Epithelial cell of esophagus (primary cell): ENCODE measurements around the gene PELI2.
A peak's percentile ranks its signal among the peaks of the same experiment; 100 is the strongest.

Experiments used
- DNase-seq: peaks from one replicate; pipeline ENCODE4 v3.0.0; 2010; ENCODE audit warnings: low read depth
- H3K4me3 ChIP-seq: 2 replicates; pipeline ENCODE4 v1.5.1; 2011; ENCODE audit warnings: mild to moderate bottlenecking, low read length, control low read depth
- TF ChIP-seq, protein P1 (sequence below): IDR thresholded peaks from 2 replicates; pipeline ENCODE4 v1.5.1; 2011; ENCODE audit warnings: low read depth, mild to moderate bottlenecking, low read length, control low read depth, inconsistent platforms; ENCODE audit not compliant: insufficient read depth; ENCODE audit errors: missing control alignments

PELI2 gene

DNA sequence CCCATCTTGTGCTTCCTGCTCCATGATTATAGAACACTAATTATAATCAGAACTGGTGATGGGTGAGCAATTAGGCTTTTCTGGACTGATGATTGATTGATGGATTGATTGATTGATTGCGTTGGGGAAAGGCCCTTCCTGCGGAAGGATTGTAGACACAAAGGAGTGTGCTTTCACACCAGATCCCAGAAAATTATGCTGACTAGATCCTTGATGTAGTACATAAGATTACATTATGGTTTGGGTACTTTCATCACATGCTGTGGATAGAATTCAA is 8.4 kb downstream of the PELI2 start:
- H3K4me3 ChIP-seq = no peak overlapping the region
- DNase-seq = no peak
- TF ChIP-seq, protein P1, sequence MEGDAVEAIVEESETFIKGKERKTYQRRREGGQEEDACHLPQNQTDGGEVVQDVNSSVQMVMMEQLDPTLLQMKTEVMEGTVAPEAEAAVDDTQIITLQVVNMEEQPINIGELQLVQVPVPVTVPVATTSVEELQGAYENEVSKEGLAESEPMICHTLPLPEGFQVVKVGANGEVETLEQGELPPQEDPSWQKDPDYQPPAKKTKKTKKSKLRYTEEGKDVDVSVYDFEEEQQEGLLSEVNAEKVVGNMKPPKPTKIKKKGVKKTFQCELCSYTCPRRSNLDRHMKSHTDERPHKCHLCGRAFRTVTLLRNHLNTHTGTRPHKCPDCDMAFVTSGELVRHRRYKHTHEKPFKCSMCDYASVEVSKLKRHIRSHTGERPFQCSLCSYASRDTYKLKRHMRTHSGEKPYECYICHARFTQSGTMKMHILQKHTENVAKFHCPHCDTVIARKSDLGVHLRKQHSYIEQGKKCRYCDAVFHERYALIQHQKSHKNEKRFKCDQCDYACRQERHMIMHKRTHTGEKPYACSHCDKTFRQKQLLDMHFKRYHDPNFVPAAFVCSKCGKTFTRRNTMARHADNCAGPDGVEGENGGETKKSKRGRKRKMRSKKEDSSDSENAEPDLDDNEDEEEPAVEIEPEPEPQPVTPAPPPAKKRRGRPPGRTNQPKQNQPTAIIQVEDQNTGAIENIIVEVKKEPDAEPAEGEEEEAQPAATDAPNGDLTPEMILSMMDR = no peak

DNA sequence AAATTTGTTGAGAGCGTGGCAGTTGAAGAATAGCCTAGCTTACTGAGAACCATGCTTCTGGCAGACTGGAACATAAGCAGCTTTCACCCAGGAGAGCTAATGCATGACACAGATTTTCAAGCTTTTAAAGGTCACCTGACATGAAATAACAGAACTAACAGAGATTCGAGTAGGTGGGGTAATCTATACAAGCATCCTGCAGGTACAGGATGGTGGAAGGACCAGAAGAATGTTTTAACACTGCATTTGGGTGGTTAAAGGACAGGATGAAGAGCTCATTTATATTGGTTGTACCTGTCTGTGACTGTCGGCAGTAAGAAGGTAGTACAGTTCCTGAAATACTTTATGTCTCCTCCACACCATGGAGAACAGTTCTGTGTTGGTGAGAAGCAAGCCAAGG is 8.9 kb downstream of the PELI2 start:
- H3K4me3 ChIP-seq = no peak overlapping the region

DNA sequence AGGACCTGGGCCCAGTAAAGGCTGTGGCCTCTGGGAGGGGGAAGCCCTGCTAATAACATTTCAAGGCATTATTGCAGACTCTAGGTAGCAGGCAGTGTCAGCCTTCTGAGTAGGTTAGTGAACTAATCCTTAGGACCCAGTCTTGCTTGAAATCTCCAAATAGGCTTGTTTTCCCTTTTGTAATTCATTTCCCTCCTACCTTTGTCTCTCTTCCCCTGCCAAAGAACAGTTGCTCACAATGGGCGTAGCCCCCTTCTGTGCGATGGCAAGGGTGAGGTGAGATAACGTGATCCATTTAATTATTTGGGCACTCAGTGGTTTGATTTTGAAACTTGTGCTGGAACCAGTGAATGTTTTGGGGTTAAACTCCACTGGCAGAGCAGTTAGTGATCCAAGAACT is 10.9 kb downstream of the PELI2 start:
- no peak overlapping the region for H3K4me3 ChIP-seq
- DNase-seq = no peak
- TF ChIP-seq, protein P1 = no peak

More for the DNA sequence above, 8.9 kb downstream of the PELI2 start:
- TF ChIP-seq, protein P1 = no peak
- DNase-seq = no peak

GRCh38 chr14:56129933-56130332 is 11.7 kb downstream of the PELI2 start:
- no peak overlapping the region for H3K4me3 ChIP-seq
- no peak for DNase-seq
- TF ChIP-seq, protein P1 = no peak

DNA sequence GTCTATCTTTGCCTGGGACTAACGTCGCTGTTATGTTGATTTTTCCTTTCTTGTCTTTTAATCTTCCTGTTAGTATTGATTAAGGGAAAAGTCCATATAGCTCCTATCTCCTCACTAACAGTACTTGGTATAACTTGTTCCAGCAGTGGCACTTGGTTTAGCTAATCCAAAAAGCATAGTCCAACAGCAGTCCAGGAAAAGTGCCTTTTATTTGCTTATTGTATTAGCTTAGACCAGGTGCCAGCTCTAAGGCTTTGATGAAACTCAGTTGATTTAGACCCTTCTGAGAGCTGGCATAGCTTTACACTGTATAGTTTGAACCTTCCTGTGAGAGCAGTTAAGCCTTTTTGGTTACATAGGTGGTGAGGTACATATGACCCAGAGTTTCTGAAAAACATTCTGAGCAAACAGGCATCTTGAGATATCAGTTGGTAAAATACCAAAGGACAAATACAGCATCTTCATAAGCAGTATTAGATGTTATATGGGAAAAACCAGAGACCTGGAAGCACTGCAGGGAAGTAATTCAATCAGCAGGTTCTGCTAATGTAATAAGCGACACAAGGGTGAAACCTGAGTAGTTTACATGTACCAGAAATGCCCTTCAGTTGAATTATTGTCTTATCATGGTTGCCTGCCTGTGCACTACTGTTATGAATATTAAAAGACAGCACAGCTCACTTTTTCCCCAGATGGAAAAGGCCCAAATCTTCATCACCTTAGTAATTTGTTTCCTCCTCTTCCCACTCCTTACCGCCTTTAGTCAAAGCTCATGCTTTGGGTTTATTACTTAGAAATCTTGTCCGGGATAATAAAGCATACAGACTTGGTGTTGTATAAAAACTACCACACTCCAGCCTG is 13.0 kb downstream of the PELI2 start:
- no peak for DNase-seq
- TF ChIP-seq, protein P1 = no peak
- no peak overlapping the region for H3K4me3 ChIP-seq

DNA sequence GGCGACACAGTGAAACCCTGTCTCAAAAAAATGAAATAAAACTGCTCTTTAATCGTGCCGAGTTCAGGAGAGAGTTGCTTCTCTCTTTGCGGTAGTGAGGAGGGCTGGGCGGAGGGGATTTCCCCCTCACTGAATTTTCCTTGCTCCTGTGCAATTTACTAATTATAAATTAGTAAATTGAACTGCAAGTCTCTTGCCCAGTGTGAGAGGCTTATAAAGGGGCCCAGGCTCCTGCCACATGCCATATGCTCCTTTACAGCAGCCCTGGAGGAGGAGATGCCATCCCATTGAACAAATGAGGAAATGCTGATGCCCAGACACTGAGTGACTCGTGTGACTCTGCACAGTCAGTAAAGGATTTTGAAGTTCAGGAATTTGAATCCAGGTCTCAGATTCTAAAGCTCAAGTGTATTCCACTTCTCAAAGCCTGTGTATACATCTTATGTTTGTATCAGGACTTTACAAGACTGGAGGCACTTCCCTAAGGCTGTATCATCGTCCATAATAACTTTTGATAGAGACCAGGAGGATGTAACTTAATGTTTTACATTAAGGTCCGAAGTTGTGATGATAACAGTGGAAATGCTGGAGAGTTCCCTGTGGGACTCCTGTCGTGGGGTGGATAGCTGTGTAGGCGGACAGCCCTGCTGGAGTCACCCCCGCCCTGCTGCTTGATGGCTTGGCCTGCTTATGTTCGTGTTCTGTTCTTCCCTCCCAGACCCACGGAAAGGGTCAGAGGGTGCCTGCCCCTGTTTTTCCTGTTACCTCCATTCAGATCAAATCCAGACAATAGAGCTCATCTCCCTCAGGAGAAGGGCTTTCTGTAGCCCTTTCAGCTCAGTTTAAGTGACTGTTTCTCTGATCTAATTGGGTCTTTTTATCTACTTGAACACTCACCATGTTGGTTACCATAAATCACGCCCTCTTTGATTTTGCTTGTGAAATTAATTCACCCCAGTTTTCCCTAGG is 13.9 kb downstream of the PELI2 start:
- TF ChIP-seq, protein P1 = no peak
- DNase-seq = no peak
- H3K4me3 ChIP-seq = no peak overlapping the region

GRCh38 chr14:56133547-56133946 is 15.3 kb downstream of the PELI2 start:
- peak; percentile 13 for DNase-seq
- TF ChIP-seq, protein P1 = no peak
- no peak overlapping the region for H3K4me3 ChIP-seq
